K562 (cell line): ENCODE results near the gene HDLBP. TPM values are rescaled to one million over a fixed set of nuclear protein-coding genes. Genes with fewer than 3 reads are reported as not detected.

ENCODE experiments used
- CAMTA2 ChIP-seq: fragments of 250-450 bp; sonication (Bioruptor Pico); conservative IDR thresholded peaks from 2 replicates; pipeline ENCODE4 v1.5.1; 2022
- CCNT2 ChIP-seq: IDR thresholded peaks from 2 replicates; pipeline ENCODE4 v1.6.1; 2011; ENCODE audit warnings: borderline replicate concordance, low read depth, mild to moderate bottlenecking, moderate library complexity, mixed read lengths, low read length; ENCODE audit not compliant: insufficient read length; ENCODE audit errors: extremely low read depth
- E2F3 ChIP-seq: fragments of 250-450 bp; sonication (Bioruptor Pico); IDR thresholded peaks from 2 replicates; pipeline ENCODE4 v1.4.0; 2020; ENCODE audit warnings: mild to moderate bottlenecking
- KLF13 ChIP-seq: fragments of 450-650 bp; IDR thresholded peaks from 2 replicates; pipeline ENCODE4 v1.6.1; 2016; ENCODE audit warnings: missing genetic modification characterization, low read depth, mild to moderate bottlenecking, missing compliant biosample characterization, moderate library complexity, borderline replicate concordance
- MAZ ChIP-seq, 2 experiments: fragments of 450-650 bp in 1 of 2; sonication (generic) in 1 of 2; formaldehyde crosslinking; IDR thresholded peaks in 1 of 2; conservative IDR thresholded peaks in 1 of 2; 2 replicates each; pipeline versions ENCODE4 v1.4.0 to v1.5.0; 2020; ENCODE audit warnings: mild to moderate bottlenecking in 1 of 2, missing genetic modification reagents in 1 of 2
- SAFB ChIP-seq: fragments of 200-400 bp; formaldehyde crosslinking; IDR thresholded peaks from 2 replicates; pipeline ENCODE4 v1.6.1; 2017; ENCODE audit warnings: low read depth, low read length, borderline replicate concordance
- SMAD1 ChIP-seq: fragments of 150-350 bp; IDR thresholded peaks from 2 replicates; pipeline ENCODE4 v1.6.1; 2014; ENCODE audit warnings: low read length, low read depth; ENCODE audit not compliant: partially characterized antibody
- SMC3 ChIP-seq: conservative IDR thresholded peaks from 2 replicates; pipeline ENCODE4 v1.6.1; 2011; ENCODE audit warnings: low read depth, low read length, improper control_type of control experiment; ENCODE audit not compliant: insufficient read depth
- TCF3 ChIP-seq: sonication (generic); formaldehyde crosslinking; IDR thresholded peaks from 2 replicates; pipeline ENCODE4 v1.4.0; 2020; ENCODE audit warnings: mild to moderate bottlenecking, missing genetic modification reagents
- TCFL5 ChIP-seq: fragments of 250-450 bp; sonication (Bioruptor Pico); conservative IDR thresholded peaks from 2 replicates; pipeline ENCODE4 v1.6.1; 2021; ENCODE audit warnings: mild to moderate bottlenecking, moderate library complexity, matching md5 sums
- ZNF121 ChIP-seq: sonication (generic); formaldehyde crosslinking; conservative IDR thresholded peaks from 2 replicates; pipeline ENCODE4 v1.8.0; 2022; ENCODE audit warnings: missing genetic modification reagents
- ZNF174 ChIP-seq: fragments of 250-450 bp; sonication (Bioruptor Pico); IDR thresholded peaks from 2 replicates; pipeline ENCODE4 v1.4.0; 2020; ENCODE audit warnings: mild to moderate bottlenecking
- ZNF175 ChIP-seq: fragments of 200-800 bp; sonication (Bioruptor generic); IDR thresholded peaks from 2 replicates; pipeline ENCODE4 v1.6.1; 2016; ENCODE audit warnings: low read depth, mild to moderate bottlenecking, missing genetic modification characterization, missing compliant biosample characterization
- ZNF217 ChIP-seq: sonication (generic); formaldehyde crosslinking; IDR thresholded peaks from 2 replicates; pipeline ENCODE4 v1.8.0; 2022; ENCODE audit warnings: mild to moderate bottlenecking, missing genetic modification reagents
- polyA plus RNA-seq, 8 experiments: library from polyadenylated mRNA; depleted of rRNA in 4 of 8; stranded (reverse) in 5 of 8; unstranded in 3 of 8; fragments of >200 nt; fragmentation: Nextera tagmentation in 2 of 8; fragmentation: Illumina TruSeq in 1 of 8; extraction: Ambion mirVana in 2 of 8; extraction: Trizol in 1 of 8; gene quantifications; 2 replicates each; pipeline versions ENCODE4 v1.2.1 to v1.2.3, GENCODE V29; 2011 to 2014; ENCODE audit warnings: inconsistent platforms in 1 of 8, missing spikeins in 1 of 8
- total RNA-seq, 7 experiments: library from RNA; depleted of rRNA in 6 of 7; stranded (reverse); fragments of >200 nt in 6 of 7; fragmentation: Illumina TruSeq in 2 of 7; extraction: Trizol in 2 of 7; gene quantifications; 2 replicates each; pipeline versions ENCODE4 v1.2.1 to v1.2.3, GENCODE V29; 2011 to 2021; ENCODE audit warnings: low replicate concordance in 1 of 7
- TF ChIP-seq, protein P1 (sequence below), 2 experiments: fragments of 450-650 bp; IDR thresholded peaks; 2 replicates each; pipeline ENCODE4 v1.6.1; 2018; ENCODE audit warnings: mild to moderate bottlenecking in 2 of 2, low read depth in 1 of 2; ENCODE audit not compliant: partially characterized antibody in 2 of 2
- TF ChIP-seq, protein P2 (sequence below): fragments of 250-450 bp; sonication (Bioruptor Pico); IDR thresholded peaks from 2 replicates; pipeline ENCODE4 v1.4.0; 2020; ENCODE audit warnings: mild to moderate bottlenecking, moderate library complexity
- TF ChIP-seq, protein P3 (sequence below), 2 experiments: fragments of 450-650 bp; conservative IDR thresholded peaks; 2 replicates each; pipeline ENCODE4 v1.6.1; 2017; ENCODE audit warnings: mild to moderate bottlenecking in 2 of 2, moderate library complexity in 2 of 2

The HDLBP gene
- total and polyA plus RNA-seq, 9 of the 15 experiments (the other 6 are each of a cell fraction or from before 2014, with no cell fraction given) = 24.4 to 378 (median 146) TPM

DNA sequence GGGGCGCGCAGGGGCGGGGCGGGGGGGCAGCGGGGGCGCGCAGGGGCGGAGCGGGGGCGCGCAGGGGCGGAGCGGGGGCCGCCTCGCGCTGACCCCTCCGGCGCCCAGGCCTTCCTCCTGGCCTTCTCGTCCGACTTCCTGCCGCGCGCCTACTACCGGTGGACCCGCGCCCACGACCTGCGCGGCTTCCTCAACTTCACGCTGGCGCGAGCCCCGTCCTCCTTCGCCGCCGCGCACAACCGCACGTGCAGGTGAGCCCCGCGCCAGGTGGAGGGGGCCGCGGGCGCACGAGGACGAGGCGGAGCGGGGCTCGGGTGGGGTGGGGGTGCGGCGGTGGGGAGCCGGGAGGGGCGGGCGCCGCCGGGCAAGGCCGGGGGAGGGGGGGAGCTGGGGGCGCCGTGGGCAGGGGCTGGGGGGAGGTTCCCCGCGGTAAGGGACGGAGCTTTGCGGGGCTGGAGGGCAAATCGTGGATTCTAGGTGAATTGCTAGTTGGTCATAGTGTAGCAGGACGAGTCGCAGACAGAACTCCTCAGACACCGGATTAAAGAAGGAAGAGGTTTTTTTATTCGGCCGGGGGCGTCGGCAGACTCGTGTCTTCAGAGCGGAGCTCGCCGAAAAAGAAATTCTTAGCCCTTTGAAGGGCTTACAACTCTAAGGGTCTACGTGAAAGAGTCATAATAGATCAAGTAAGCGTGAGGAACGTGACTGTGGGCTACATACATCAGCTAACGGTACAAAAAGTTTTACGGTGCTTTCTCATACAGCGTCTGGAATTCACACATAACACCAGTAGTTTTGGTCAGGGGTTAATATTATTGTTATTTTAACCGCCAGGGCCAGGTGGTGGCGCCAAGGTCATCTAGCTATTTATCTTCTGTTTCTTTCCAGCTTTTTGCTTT lies 97.1 kb downstream of the HDLBP start (continued):
- TF ChIP-seq, protein P1, sequence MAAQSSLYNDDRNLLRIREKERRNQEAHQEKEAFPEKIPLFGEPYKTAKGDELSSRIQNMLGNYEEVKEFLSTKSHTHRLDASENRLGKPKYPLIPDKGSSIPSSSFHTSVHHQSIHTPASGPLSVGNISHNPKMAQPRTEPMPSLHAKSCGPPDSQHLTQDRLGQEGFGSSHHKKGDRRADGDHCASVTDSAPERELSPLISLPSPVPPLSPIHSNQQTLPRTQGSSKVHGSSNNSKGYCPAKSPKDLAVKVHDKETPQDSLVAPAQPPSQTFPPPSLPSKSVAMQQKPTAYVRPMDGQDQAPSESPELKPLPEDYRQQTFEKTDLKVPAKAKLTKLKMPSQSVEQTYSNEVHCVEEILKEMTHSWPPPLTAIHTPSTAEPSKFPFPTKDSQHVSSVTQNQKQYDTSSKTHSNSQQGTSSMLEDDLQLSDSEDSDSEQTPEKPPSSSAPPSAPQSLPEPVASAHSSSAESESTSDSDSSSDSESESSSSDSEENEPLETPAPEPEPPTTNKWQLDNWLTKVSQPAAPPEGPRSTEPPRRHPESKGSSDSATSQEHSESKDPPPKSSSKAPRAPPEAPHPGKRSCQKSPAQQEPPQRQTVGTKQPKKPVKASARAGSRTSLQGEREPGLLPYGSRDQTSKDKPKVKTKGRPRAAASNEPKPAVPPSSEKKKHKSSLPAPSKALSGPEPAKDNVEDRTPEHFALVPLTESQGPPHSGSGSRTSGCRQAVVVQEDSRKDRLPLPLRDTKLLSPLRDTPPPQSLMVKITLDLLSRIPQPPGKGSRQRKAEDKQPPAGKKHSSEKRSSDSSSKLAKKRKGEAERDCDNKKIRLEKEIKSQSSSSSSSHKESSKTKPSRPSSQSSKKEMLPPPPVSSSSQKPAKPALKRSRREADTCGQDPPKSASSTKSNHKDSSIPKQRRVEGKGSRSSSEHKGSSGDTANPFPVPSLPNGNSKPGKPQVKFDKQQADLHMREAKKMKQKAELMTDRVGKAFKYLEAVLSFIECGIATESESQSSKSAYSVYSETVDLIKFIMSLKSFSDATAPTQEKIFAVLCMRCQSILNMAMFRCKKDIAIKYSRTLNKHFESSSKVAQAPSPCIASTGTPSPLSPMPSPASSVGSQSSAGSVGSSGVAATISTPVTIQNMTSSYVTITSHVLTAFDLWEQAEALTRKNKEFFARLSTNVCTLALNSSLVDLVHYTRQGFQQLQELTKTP (IDR thresholded peaks at IDR 0.05; ENCODE audit: low read depth in 1 of 2, partially characterized antibody in 2 of 2) = no peak
- TF ChIP-seq, protein P2, sequence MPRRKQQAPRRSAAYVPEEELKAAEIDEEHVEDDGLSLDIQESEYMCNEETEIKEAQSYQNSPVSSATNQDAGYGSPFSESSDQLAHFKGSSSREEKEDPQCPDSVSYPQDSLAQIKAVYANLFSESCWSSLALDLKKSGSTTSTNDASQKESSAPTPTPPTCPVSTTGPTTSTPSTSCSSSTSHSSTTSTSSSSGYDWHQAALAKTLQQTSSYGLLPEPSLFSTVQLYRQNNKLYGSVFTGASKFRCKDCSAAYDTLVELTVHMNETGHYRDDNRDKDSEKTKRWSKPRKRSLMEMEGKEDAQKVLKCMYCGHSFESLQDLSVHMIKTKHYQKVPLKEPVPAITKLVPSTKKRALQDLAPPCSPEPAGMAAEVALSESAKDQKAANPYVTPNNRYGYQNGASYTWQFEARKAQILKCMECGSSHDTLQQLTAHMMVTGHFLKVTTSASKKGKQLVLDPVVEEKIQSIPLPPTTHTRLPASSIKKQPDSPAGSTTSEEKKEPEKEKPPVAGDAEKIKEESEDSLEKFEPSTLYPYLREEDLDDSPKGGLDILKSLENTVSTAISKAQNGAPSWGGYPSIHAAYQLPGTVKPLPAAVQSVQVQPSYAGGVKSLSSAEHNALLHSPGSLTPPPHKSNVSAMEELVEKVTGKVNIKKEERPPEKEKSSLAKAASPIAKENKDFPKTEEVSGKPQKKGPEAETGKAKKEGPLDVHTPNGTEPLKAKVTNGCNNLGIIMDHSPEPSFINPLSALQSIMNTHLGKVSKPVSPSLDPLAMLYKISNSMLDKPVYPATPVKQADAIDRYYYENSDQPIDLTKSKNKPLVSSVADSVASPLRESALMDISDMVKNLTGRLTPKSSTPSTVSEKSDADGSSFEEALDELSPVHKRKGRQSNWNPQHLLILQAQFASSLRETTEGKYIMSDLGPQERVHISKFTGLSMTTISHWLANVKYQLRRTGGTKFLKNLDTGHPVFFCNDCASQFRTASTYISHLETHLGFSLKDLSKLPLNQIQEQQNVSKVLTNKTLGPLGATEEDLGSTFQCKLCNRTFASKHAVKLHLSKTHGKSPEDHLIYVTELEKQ (CRISPR knock-in tag) = no peak
- TF ChIP-seq MAZ (CRISPR knock-in tag; conservative IDR thresholded peaks at IDR 0.05 in 1 of 2, IDR thresholded peaks at IDR 0.05 in 1 of 2) = no peak
- no peak for TF ChIP-seq CAMTA2 (CRISPR knock-in tag)
- TF ChIP-seq KLF13 (tag) = no peak
- no peak for TF ChIP-seq ZNF174 (CRISPR knock-in tag)
- TF ChIP-seq TCF3 = no peak
- no peak for TF ChIP-seq SMAD1
- no peak for TF ChIP-seq ZNF121 (CRISPR knock-in tag)
- no peak for TF ChIP-seq TCFL5
- TF ChIP-seq ZNF175 (CRISPR knock-in tag) = 0 out of 2 replicates have a peak, but pooled peaks have one; percentile 32
- no peak for TF ChIP-seq SMC3
- no peak for TF ChIP-seq ZNF217 (CRISPR knock-in tag)
- TF ChIP-seq CCNT2 = no peak
- TF ChIP-seq, protein P3, sequence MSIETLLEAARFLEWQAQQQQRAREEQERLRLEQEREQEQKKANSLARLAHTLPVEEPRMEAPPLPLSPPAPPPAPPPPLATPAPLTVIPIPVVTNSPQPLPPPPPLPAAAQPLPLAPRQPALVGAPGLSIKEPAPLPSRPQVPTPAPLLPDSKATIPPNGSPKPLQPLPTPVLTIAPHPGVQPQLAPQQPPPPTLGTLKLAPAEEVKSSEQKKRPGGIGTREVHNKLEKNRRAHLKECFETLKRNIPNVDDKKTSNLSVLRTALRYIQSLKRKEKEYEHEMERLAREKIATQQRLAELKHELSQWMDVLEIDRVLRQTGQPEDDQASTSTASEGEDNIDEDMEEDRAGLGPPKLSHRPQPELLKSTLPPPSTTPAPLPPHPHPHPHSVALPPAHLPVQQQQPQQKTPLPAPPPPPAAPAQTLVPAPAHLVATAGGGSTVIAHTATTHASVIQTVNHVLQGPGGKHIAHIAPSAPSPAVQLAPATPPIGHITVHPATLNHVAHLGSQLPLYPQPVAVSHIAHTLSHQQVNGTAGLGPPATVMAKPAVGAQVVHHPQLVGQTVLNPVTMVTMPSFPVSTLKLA (conservative IDR thresholded peaks at IDR 0.05) = 0 out of 4 replicates have a peak, but pooled peaks of 1 of the 2 experiments have one; percentile 28
- no peak for TF ChIP-seq E2F3 (CRISPR knock-in tag)
- TF ChIP-seq SAFB = no peak
